HG02970 (cell line): ENCODE data around the gene FAR2.
"Not testable (repeated sequence)": the region's sequence is repeated elsewhere in the genome, so short reads cannot be mapped to it uniquely, and the experiment has no call there.

Source experiments
- ATAC-seq: cut with Tn5 transposase; IDR thresholded peaks from one replicate; pipeline ENCODE4 v1.9.1; 2021; ENCODE audit warnings: mild to moderate bottlenecking, moderate library complexity, moderate number of reproducible peaks; ENCODE audit not compliant: unreplicated experiment, low FRiP score

FAR2 gene

DNA sequence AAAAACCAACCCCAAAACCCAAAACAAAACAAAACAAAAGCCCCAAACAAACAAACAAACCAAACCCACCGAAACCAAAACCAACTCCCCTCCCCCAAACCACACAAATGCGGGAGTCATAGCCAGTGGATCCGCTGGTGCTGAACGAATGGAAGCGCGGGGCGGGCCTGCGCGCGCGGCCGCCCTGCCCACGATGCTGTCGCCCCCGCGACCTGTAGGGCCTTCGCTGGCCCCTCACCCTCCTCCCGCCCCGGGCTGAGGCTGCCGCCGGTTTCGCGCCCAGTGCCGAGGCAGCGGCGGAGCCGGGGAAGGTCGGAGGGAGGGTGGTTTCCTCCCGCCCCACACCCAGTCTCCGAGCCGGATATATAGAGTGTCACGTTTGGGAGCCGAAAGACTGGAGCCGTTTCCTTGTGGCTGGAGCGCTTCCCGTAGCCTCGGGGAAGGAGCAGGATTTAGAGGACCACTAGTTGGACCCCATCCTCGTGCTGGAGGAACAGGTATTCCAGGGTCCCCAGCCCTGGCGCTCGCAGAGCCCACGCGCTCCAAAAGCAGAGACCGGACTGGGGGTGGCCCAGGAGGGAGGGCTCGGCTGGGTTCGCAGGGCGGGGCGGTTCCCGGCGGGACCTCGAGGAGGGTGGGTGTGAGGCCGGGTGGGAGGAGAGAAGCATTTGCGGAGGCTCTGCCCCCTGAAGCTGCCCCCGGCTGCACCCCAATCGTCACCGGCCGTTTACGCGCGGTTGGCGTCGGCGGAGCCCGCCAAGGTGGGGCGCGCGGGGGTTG lies at the start of gene FAR2:
Gene FAR2, plus strand, starts transcription at position 368 of the 780 bp plus-strand sequence. CDS start 121,172 bp downstream, outside the sequence.
- no peak for ATAC-seq

DNA sequence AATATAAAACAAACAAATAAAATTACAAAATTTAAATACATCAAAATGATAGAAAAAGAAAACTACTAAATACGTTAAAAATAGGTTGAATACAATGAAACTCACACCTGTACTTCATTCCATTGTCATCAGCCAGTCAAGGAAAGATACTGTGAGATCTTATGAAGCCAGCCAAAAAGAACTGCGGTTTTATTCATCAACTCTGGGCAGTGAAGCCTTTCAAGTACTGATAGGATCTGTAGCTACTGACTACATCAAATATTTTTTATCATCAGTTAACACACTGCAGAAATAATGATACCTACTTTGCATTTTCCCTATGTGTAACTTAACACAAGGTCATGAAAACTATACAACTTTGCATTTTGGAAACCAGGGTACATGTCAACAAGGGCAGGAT lies 46.3 kb upstream of the FAR2 start:
- no peak for ATAC-seq

DNA sequence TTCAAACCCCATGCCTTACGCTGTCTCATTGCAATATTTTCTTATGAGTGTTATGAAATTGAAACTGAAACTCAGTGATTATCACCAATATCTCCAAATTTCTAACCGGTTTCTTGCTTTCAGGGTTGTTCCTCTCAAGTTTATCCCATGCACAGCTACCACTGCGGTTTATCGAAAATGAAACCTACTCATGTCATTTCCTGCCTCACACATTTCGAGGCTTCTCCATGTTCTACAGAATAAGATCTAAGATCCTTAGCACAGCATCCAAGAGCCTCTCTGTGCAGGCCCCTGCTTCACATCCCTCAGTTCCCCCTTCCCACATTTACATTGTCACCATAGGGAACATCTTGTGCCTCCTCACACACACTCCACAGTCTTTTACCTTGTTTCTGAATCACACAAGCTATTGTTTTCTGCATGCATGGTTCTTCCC lies 45.5 kb upstream of the FAR2 start:
- ATAC-seq = peak; percentile 98

DNA sequence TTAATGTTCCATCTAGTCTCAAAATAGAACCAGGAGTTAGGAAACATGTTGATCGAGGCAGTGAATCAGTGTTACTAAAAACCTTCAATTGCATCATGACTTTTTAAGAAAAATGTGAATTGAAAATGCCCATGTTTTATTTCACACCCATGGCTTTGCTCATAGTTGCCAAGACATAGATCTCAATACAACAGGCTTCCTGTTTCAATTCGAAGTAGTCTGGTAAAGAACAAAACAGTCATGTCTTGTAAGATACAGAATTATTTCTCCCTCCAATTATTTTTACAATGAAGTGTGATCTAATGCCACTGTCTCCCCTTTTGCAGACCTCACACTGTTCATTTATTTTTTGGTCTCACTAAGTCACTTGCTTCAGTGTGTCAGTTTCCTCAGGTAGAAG lies 44.6 kb upstream of the FAR2 start:
- ATAC-seq = no peak

DNA sequence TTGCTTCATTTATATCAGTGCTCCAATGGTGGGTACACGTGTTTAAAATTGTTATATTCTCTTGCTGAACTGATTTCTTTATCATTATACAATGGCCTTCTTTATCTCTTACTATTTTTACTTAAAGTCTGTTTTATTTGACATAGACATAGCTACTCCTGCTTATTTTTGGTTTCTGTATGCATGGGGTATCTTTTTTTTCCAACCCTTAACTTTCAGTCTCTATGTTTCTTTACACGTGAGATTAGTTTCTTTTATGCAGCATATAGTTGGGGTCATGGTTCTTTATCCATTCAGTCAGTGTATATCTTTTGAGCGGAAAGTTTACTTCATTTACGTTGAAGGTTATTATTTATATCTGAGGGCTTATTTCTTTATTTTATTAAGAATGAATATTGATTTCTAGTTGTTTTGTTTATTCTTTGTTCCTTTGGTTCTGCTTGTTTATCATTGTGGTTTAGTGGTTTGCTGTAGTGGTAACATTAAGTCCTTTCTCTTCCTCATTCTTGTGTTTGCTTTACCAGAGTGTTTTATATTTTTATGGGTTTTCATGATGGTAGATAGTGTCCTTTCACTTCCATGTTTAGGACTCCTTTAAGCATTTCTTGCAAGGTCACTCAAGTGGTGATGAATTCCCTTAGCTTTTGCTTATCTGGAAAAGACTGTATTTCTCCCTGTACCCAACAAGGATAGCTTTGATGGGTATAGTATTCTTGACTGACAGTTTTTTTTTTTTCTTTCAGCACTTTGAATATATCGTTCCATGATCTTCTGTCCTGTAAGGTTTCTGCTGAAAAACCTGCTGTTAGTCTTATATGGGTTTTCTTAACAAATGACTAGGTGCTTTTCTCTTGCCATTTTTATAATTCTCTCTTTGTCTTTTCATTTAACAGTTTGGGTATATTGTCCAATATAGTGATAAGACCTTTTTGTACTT lies 38.3 kb upstream of the FAR2 start:
- ATAC-seq = no peak

DNA sequence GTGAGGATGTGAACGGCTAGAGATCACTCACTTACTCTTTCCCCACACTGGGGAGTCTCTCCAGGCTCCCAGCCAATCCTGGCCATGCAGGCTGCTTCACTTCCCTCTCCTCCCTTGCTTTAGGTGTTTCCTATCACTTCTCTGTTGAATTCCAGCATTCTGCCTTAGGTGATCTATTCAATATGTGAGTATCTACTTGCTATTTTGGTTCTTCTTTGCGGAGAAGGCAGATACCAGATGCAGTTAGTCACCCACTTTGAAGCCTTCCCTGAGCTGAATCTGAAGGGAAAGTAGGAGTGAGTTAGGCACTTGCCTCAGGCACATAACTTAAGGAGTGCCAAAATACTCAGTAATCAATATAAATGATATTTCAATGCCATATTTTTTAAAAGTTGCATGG lies 36.0 kb upstream of the FAR2 start:
- no peak for ATAC-seq

DNA sequence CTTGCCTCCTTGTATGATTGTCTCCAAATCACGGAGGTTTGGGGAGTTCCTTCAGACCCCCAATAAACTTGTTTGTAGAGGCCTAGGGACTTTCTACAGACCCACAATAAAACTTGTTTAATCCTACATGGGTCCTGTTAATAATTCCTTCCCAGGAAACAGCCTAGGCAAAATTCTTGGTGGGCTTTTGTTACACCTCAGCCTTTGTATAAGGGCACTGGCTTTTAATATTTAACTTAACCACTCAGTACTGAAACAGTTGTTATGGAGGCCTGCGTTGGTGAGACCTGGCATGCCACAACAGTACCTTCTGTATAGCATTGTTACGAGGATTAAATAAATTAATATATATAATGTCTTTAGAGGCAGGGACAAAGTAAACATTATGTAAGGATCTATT lies 32.7 kb upstream of the FAR2 start:
- ATAC-seq = no peak

DNA sequence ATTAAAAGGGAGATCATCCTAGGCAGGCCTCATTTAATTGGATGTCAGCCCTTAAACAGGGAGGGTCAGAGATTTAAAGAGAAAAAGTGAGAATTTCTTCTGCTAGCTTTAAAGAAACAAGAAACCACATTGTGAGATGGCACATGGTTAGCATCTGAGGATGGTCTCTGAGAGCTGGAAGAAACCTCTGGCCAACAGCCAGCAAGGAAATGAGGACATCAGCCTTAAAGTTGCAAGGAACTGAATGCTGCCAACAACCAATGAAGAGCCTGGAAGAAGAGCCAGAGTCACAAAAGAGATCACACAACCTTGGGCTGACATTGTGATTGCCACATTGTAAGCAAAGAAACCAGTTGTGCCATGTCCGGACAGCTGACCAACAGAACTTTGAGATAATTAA lies 17.5 kb upstream of the FAR2 start:
- no peak for ATAC-seq

DNA sequence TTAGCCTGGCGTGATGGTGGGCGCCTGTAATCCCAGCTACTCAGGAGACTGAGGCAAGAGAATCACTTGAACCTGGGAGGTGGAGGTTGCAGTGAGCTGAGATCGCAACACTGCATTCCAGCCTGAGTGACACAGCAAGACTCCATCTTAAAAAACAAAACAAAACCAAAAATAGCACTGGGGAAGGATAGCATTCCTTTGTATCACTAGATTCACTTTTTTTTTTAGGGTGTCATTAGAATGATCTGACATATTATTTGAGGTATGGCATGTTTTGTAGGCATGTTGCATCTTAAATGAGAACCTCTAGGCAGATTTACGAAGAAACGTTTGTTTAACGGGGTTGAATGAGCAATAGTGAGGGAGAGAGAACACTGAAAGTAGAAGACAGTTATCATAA lies 16.8 kb upstream of the FAR2 start:
- ATAC-seq = no peak

DNA sequence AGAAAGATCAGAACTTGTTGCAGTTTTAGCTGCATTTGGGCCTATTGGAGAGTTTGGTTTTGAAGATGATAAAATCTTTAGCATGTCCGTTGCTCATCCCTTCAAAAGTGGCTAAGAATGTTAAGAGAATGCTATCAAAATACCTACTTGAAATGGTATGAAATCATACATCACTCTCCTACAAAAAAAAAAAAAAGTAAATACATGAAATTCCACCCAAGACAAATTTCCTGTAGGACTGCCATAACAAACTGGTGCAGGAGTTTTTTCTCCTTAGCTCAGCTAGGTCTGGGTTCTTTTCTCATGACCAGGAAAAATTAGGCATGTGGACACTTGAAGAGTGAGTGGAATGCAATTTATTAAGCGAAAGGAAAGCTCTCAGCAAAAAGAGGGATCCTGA lies 15.9 kb upstream of the FAR2 start:
- no peak for ATAC-seq

DNA sequence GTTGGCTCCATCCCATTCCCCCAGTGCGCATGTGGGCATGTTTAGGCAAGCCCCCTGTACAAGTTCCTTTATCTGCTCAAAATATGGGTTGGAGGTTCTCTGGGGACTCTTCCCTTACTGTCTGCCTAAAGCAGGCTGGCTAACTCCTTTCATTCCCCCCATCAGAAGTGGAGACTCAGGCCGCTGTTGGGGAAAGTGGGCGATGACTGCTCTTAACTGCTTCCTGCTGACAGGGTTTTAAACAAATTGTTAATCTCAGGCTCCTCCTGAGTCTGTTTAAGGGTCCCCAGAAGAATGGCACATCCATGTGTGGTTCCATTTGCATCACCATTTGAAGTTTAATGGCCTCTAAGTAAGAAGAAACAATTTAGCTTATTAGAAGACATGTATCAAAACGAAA lies 15.4 kb upstream of the FAR2 start:
- no peak for ATAC-seq

DNA sequence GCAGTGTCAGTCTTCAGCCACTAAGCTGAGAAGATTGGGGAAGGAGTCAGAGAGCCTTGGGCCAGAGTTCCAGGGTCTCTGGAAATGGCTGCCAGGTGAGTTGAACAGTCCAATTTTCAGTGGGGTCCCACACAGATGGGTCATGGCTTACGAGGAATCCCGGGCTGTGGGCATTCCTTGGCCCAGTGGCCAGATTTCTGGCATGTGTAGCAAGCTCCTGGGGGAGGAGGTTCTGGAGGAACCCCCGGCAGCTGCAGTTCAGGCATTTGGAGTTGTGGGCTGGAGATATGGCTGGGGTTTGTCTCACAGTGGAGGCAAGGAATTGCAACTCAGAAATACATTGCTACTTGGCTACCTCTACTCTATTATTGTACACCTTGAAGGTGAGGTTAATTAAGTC lies 10.8 kb upstream of the FAR2 start:
- not testable (repeated sequence) for ATAC-seq

DNA sequence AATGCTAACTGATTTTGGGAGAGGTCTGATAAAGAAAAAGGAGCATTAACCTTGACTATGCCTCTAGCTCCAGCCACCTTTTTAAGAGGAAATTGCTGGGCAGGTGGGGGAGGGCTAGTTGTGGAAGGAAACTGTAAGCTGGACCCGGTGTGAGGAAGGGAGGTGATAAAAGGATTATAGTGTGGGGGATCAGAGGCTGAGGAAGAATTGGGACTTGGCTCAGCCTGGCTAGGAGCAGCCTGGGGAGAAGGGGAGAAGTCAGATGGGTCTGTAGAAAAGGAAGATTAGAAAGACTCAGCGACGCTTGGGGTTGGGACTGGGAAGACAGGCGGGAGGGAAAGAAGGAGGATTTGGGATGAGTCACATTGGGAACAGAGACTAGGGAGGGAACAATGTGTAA lies 10.2 kb upstream of the FAR2 start:
- ATAC-seq = not testable (repeated sequence)

DNA sequence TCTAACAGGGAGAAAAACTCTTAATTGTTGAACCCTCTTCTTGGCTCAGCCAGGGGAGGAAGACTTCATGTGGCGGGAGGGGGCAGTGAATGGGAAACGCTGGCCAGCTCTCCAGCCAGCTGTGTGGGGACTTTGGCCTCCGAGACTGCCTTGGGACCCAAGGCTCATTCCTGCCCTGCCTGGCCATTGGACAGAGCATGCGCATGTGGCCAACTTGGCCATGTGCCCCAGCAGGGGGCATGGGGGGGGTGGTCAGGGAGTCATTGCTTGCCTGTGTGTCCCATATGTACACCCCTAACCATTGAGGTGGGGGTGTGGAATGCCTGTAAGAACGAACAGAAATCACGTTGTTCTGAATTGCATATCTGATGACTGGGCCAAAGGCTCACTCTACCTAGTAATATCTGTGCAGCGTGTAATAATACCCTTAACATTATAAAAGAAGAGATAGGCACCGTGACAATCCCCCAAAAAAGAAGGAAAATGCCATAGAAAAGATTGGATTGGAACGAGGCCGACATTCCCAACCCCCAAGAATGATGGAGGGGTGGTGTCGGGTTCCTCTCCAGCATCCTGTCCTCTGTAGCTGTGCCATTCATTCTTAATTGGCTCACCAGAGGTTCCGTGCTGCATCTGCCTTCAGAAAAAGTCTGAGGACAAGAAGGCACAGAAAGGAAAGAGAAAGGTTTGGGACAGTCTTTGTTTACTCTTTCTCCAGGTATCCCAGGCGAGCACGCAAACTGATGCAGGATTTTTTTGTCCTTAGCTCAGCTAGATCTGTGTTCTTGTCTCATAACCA lies 3.5 kb upstream of the FAR2 start:
- no peak for ATAC-seq

DNA sequence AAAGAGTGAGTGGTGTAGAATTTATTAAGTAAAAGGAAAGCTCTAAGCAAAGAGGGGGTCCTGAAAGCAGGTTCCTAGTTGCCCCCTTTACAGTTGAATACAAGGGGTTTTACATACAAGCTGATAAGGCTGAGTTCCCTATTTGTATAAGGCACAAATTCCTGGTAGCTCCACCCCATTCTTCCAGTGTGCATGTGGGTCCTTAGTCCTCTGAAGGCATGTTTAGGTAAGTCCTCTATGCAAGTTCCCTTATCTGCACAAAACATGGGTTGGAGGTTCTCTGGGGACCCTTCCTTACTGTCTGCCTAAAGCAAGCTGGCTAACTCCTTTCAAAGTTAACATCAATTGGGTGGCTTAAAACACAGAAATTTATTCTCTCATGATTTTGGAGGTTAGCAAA lies 2.9 kb upstream of the FAR2 start:
- ATAC-seq = no peak

DNA sequence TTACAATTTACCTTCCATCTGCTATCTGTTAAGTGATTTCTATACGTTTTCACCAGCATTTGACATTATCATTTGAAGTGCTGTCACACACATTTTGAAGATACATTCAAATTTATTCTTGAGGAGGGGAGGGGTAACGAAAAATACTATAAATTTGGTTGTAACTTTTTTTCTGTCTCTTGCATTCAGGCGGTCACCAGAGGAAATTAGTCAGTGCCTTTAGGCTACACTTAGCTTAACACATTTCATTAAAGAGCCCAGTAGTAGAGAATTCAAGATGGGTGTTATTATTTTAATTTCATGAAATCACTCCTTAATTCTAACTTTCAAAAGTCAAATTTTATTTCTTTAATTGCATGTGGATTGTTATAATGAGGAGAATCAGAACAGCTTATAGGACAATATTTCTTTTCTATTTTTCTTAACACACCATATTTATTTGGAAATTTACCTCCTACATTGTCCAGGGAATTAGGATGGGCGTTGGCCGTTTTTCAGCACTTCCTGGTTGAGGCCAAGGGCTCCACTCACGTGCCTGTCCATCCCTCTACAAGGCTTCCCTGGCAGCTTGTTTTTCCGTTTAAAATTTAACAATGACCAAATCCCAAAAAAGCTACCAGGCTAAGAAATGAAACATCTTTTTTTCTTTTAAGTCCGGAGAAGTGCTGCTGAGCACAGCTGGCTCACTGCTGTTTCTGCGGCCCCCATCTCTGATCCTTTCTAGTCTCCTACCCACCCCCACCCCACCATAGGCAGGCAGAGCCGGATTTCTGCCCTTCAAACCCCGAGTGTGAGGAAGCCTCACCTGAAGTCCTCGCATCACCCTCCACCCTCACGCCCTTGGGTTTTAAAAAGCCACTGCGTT lies 1.1 kb upstream of the FAR2 start:
- ATAC-seq = no peak

DNA sequence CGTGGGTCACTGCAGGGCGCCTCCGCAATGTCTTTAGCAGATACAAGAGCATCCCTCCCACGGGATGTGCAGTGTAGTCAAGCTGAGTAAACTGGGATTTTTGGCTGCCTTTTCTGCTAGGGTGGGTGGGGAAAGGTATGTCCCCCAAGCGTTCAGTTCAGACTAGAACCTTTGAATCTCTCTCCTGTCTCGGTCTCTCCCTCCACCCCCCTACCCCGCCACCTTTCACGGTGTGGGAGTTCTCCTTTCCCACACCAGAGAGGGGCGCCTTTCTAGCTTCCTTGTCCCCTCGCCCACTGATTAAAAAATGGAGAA lies 525 bp upstream of the FAR2 start:
- no peak for ATAC-seq

DNA sequence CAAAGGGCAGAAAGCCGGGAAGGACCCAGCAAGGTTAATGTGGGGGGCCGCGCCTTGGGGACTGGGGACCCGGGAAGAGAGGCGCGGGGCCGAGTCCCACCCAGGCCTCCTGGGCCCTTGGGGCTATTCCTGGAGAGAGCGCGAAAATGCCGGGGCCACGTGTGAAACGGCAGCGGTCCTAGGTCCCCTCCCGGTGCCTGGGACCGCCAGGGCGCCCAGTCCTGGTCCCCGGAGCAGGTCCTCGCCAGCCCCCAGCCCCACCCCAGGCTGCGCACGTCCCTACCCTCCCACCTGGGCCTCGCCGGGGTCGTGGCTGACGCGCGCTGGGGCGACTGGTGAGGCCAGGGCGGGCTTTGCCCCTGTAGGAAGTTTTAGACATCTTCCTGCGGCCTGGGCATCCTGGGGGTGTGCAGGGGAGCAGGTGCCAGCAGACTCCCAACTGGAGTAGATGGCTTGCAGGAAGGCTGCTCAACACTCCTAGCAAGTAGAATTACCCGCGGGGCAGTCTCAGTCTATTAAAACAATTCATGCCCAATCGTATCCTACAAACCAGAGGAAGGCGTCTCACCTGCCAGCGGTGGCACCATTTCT lies 708 bp downstream of the FAR2 start:
- no peak for ATAC-seq

DNA sequence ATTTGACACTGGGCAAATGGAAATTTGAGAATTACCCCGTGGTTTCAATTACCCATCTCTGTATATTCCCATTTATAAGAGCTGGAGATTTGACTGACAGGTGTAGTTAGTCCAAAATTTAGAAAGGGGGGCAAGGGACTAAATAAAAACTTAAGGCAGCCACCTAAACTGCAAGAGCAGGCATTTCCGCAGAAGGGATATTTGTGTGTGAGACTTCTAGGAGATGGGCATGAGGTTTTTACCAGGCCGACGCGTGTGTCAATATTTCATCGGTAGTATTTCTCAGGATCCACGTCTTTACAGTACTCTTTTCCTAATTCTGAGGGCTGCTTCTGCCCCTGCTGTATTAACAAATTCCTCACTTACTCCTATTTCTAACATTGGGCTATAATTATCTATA lies 1.4 kb downstream of the FAR2 start:
- ATAC-seq = no peak
